DMS 273 treated with DMSO at 0.1 percent for 48 hours (cell line): ENCODE data around the gene CMTM2.
"Not testable (repeated sequence)": the region's sequence is repeated elsewhere in the genome, so short reads cannot be mapped to it uniquely, and the experiment has no call there.

ENCODE experiments used
- DNase-seq: peaks from one replicate; lab custom pipeline; 2025; lab: John Stamatoyannopoulos, UW

The CMTM2 gene

GRCh38 chr16:66581246-66581952 is 2.1 kb downstream of the CMTM2 start:
- DNase-seq, result no peak

GRCh38 chr16:66585481-66586239 is 6.4 kb downstream of the CMTM2 start:
- DNase-seq, result no peak

GRCh38 chr16:66587881-66588600 is 8.8 kb downstream of the CMTM2 start:
- no peak for DNase-seq

- no peak for DNase-seq
Observed at GRCh38 chr16:66588981-66589713, 9.9 kb downstream of the CMTM2 start.

GRCh38 chr16:66590322-66590721 is 11.1 kb downstream of the CMTM2 start:
- no peak for DNase-seq

GRCh38 chr16:66591018-66591417 is 11.8 kb downstream of the CMTM2 start:
- DNase-seq, result no peak

GRCh38 chr16:66592241-66592640 is 13.0 kb downstream of the CMTM2 start:
- no peak for DNase-seq

- DNase-seq, result no peak
Observed at GRCh38 chr16:66592814-66593213, 13.6 kb downstream of the CMTM2 start.

- no peak for DNase-seq
Observed at GRCh38 chr16:66594739-66595138, 15.5 kb downstream of the CMTM2 start.

- not testable (repeated sequence) for DNase-seq
Observed at GRCh38 chr16:66596559-66596958, 17.3 kb downstream of the CMTM2 start.

- DNase-seq, result no peak
Observed at GRCh38 chr16:66596986-66597848, 18.0 kb downstream of the CMTM2 start.

GRCh38 chr16:66598111-66598510 is 18.8 kb downstream of the CMTM2 start:
- DNase-seq, result no peak

GRCh38 chr16:66599726-66600125 is 20.5 kb downstream of the CMTM2 start:
- no peak for DNase-seq

- DNase-seq, result no peak
Observed at GRCh38 chr16:66600477-66600876, 21.2 kb downstream of the CMTM2 start.

GRCh38 chr16:66601471-66601870 is 22.2 kb downstream of the CMTM2 start:
- no peak for DNase-seq

GRCh38 chr16:66603537-66604375 is 24.5 kb downstream of the CMTM2 start:
- no peak for DNase-seq

GRCh38 chr16:66604376-66605176 is 25.3 kb downstream of the CMTM2 start, which contains the start of gene CMTM3:
TSS of gene CMTM3 (plus strand) at chr16:66604704. CDS start at chr16:66604806, 102 bp downstream.
- no peak for DNase-seq

- DNase-seq, result no peak
Observed at GRCh38 chr16:66605177-66605978, 26.1 kb downstream of the CMTM2 start.
